Peyer's patch (tissue), 4 donors: Measurements from ENCODE around the gene PPP2R2D.

Experiments
- CTCF ChIP-seq, 6 experiments: fragments of 450-650 bp in 4 of 6; fragments of 200-600 bp in 2 of 6; sonication (generic) in 1 of 6; IDR thresholded peaks; one replicate each; pipeline ENCODE4 v1.5.1; 2017 to 2019; ENCODE audit warnings: antibody characterized with exemption in 6 of 6, mild to moderate bottlenecking in 3 of 6, moderate library complexity in 1 of 6
- POLR2A ChIP-seq, 2 donors: fragments of 450-650 bp; IDR thresholded peaks; one replicate each; pipeline ENCODE4 v1.5.1; 2017; ENCODE audit warnings: antibody characterized with exemption in 2 of 2, mild to moderate bottlenecking in 2 of 2, moderate library complexity in 2 of 2

GRCh38 chr10:131975796-131976195, 75.0 kb downstream of the PPP2R2D start:
- TF ChIP-seq POLR2A (IDR thresholded peaks at IDR 0.05) (no peak), CTCF (IDR thresholded peaks at IDR 0.05) (no peak)
